H1 (cell line): ENCODE measurements around the gene CCDC86. TPM values are rescaled to one million over a fixed set of nuclear protein-coding genes. Genes with fewer than 3 reads are reported as not detected.

ENCODE experiments used
- ATF3 ChIP-seq: IDR thresholded peaks from 2 replicates; pipeline ENCODE4 v1.6.1; 2011; ENCODE audit warnings: low read depth, mild to moderate bottlenecking, low read length; ENCODE audit not compliant: insufficient read depth
- POLR2A ChIP-seq, 2 experiments: IDR thresholded peaks; 1 replicate in 1 of 2; 2 replicates in 1 of 2; pipeline ENCODE4 v1.6.1; 2011; ENCODE audit warnings: low read depth in 2 of 2, low read length in 2 of 2, mild to moderate bottlenecking in 2 of 2; ENCODE audit errors: control extremely low read depth in 1 of 2
- TAF7 ChIP-seq: optimal IDR thresholded peaks from 2 replicates; pipeline ENCODE3; 2011; ENCODE audit warnings: low read depth, mild to moderate bottlenecking, inconsistent platforms, low read length, moderate library complexity, borderline replicate concordance
- TEAD4 ChIP-seq: IDR thresholded peaks from 2 replicates; pipeline ENCODE4 v1.6.1; 2012; ENCODE audit warnings: low read depth, low read length, inconsistent platforms, mixed read lengths
- YY1 ChIP-seq: IDR thresholded peaks from 2 replicates; pipeline ENCODE4 v1.6.1; 2011; ENCODE audit warnings: low read depth, mild to moderate bottlenecking, low read length
- polyA plus RNA-seq, 7 experiments: library from polyadenylated mRNA; depleted of rRNA in 3 of 7; stranded (reverse) in 5 of 7; unstranded in 2 of 7; fragments of >200 nt in 5 of 7; fragments of 200-250 nt in 2 of 7; gene quantifications; 1 replicate in 5 of 7; 2 replicates in 1 of 7; 4 replicates in 1 of 7; pipeline versions ENCODE4 v1.2.1 to v1.2.3, GENCODE V29; 2011 to 2013; ENCODE audit warnings: missing spikeins in 2 of 7, mixed read lengths in 2 of 7
- total RNA-seq: library from RNA; stranded (reverse); fragmentation: NEBNext Ultra II Directional; extraction: Animal tissue kit (Norgen Biotek cat#: 25700); gene quantifications from 2 replicates; pipeline ENCODE4 v1.2.1, GENCODE V29; 2021

CCDC86 gene
- total and polyA plus RNA-seq, 2 of the 8 experiments (the other 6 are each of a cell fraction or from before 2014, with no cell fraction given): 37.7 to 76.4 TPM

- TF ChIP-seq TEAD4 (no peak), TAF7 (no peak), ATF3 (no peak), POLR2A (IDR thresholded peaks at IDR 0.05; ENCODE audit: control extremely low read depth in 1 of 2, low read depth in 2 of 2, low read length in 2 of 2) (no peak), YY1 (no peak)
Measured at GRCh38 chr11:60873533-60873932, 31.6 kb downstream of the CCDC86 start (continued).
